GM12892 (cell line): Measurements from ENCODE around the gene HBB.

ENCODE experiments used
- DNase-seq: peaks from one replicate; pipeline ENCODE4 v3.0.0; 2011; ENCODE audit not compliant: insufficient read length
- FAIRE-seq: peaks from 2 replicates; lab custom pipeline; 2011; peaks lifted over from hg19 to GRCh38; lab: Jason Lieb, UNC
- POLR2A ChIP-seq: IDR thresholded peaks from 2 replicates; pipeline ENCODE4 v1.6.1; 2011; ENCODE audit warnings: low read depth, low read length, control low read depth
- POLR2AphosphoS5 ChIP-seq: IDR thresholded peaks from 2 replicates; pipeline ENCODE4 v1.6.1; 2011; ENCODE audit warnings: low read depth, low read length, control low read depth
- TAF1 ChIP-seq: IDR thresholded peaks from 2 replicates; pipeline ENCODE4 v1.6.1; 2011; ENCODE audit warnings: low read depth, mild to moderate bottlenecking, control low read depth, low read length, borderline replicate concordance

The HBB gene

DNA sequence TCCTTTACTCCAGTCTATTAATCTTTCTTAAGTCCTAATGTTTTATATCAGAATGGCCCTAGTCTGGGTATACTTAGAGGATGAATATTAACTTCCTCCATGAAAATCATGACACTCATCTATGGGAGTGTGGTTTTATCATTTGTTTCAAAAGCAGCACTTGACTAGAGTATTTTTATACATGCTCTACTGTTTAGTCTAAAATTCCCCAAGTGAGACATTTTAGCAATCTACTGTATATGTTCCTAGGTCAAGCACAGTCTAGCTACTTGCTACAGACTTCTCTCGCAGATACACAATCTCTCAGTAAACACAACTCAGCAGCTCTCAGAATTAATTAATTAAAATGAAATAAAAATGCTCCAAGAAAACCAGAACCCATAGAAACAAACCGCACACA is 2.9 kb upstream of the HBB start:
- TF ChIP-seq TAF1 (no peak), POLR2A (no peak), POLR2AphosphoS5 (no peak)
- FAIRE-seq (peak; percentile 48), DNase-seq (no peak)

DNA sequence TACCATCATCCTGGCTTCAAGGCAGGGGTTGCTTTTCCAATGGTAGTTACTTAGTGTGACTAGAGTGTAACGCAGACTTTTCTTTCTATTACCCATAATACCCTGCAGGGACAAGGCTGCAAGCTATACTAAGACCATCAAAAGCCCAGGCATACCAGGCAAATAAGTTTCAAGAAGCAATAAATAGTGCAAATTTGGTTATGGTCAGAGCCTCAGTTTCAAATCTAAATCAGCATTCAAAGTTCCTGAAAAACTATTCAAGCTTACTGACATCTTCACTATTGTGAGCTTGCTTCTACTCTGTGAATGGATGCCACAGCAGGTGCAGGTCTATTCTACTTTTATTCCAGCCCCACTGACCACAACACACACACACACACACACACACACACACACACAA is 2.5 kb upstream of the HBB start:
- FAIRE-seq (no peak), DNase-seq (no peak)
- TF ChIP-seq POLR2A (no peak), POLR2AphosphoS5 (no peak), TAF1 (no peak)

DNA sequence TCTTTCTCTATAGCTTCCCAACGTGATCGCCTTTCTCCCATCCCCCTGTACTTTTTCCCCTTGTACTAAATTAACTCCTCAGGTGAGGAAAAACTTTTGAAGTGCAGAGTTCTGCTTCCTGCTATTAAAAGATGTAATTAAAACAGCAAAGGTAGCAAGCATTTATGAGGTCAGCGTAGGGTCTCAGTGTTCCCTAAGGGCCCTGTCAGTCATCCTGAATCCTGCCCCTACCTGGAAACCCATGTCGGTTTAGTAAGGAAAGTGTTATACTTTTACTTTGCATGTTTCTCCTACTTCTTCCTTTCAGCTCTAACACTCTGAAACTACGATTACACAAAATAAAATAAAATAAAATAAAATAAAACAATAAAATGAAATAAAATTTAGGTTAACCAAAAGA is 1.3 kb upstream of the HBB start:
- DNase-seq (no peak), FAIRE-seq (no peak)
- TF ChIP-seq POLR2AphosphoS5 = no peak
- no peak for TF ChIP-seq POLR2A
- no peak for TF ChIP-seq TAF1

DNA sequence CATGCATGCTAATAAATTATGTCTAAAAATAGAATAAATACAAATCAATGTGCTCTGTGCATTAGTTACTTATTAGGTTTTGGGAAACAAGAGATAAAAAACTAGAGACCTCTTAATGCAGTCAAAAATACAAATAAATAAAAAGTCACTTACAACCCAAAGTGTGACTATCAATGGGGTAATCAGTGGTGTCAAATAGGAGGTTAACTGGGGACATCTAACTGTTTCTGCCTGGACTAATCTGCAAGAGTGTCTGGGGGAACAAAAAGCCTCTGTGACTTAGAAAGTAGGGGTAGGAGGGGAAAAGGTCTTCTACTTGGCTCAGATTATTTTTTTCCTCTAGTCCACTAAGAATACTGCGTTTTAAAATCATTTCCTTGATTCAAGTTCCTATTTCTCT is 810 bp upstream of the HBB start:
- TF ChIP-seq TAF1 = no peak
- TF ChIP-seq POLR2AphosphoS5 = no peak
- TF ChIP-seq POLR2A = no peak
- FAIRE-seq = no peak
- no peak for DNase-seq

DNA sequence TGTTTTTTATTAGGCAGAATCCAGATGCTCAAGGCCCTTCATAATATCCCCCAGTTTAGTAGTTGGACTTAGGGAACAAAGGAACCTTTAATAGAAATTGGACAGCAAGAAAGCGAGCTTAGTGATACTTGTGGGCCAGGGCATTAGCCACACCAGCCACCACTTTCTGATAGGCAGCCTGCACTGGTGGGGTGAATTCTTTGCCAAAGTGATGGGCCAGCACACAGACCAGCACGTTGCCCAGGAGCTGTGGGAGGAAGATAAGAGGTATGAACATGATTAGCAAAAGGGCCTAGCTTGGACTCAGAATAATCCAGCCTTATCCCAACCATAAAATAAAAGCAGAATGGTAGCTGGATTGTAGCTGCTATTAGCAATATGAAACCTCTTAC is 1.4 kb downstream of the HBB start:
- TF ChIP-seq POLR2A (no peak), TAF1 (no peak), POLR2AphosphoS5 (no peak)
- DNase-seq (no peak), FAIRE-seq (no peak)

DNA sequence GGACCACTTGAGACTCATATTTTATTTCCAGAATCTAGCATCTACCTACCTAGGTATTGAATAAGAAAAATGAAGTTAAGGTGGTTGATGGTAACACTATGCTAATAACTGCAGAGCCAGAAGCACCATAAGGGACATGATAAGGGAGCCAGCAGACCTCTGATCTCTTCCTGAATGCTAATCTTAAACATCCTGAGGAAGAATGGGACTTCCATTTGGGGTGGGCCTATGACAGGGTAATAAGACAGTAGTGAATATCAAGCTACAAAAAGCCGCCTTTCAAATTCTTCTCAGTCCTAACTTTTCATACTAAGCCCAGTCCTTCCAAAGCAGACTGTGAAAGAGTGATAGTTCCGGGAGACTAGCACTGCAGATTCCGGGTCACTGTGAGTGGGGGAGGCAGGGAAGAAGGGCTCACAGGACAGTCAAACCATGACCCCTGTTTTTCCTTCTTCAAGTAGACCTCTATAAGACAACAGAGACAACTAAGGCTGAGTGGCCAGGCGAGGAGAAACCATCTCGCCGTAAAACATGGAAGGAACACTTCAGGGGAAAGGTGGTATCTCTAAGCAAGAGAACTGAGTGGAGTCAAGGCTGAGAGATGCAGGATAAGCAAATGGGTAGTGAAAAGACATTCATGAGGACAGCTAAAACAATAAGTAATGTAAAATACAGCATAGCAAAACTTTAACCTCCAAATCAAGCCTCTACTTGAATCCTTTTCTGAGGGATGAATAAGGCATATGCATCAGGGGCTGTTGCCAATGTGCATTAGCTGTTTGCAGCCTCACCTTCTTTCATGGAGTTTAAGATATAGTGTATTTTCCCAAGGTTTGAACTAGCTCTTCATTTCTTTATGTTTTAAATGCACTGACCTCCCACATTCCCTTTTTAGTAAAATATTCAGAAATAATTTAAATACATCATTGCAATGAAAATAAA is 2.1 kb downstream of the HBB start:
- TF ChIP-seq TAF1 (no peak), POLR2AphosphoS5 (no peak), POLR2A (no peak)
- FAIRE-seq (no peak), DNase-seq (no peak)

DNA sequence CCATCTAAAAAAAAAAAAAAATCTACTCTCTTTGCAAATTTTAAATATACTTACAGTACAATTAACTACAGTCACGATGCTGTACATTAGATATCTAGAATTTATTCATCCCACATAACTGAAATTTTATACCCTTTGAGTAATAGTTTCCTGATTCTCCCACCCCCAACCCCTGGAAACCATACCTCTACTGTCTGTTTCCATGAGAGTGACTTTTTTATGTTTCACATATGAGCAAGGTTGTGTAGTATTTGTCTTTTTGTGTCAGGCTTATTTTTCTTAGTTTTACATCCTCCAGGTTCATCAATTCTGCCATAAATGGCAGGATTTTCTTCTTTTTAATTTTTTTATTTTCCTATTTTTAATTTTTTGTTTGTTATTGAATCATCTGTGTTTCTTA is 3.2 kb downstream of the HBB start:
- TF ChIP-seq POLR2AphosphoS5 (no peak), POLR2A (no peak), TAF1 (no peak)
- no peak for FAIRE-seq
- no peak for DNase-seq

DNA sequence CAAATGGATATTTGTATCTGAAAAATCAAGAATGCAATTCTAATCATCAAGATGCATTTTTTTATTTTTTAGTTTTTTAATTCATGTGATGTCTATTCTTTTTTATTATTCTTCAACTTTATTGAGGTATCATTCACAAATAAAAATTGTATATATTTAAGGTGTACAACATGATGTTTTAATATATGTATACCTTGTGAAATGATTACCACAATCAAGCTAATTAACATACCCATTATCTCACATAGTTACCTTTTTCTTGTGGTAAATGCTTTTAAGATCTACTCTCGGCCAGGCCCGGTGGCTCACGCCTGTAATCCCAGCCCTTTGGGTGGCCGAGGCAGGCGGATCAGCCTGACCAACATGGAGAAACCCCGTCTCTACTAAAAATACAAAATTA is 3.7 kb downstream of the HBB start:
- no peak for DNase-seq
- no peak for FAIRE-seq
- no peak for TF ChIP-seq POLR2AphosphoS5

DNA sequence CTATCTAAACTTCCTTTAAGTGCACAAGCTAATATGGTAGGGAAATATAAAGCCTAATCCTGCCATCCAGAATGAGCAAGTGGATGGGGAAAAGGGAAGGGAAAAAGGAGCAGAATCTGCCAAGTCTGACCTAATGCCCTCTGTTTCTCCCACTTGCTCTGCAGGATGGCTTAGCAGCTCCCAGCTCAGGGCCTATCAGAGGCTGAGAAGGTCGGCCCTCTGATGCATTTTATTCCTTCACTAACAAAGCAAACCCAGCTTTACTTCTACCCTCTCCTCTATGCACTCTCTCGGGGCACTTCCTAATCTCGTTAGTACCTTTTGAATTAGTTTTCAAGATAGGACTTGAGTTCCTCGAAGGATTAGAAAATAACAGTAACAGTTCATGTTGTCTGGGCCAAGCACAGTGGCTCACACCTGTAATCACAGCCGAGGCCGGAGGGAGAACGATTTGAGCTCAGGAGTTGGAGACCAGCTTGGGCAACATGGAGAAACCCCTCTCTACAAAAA is 16.4 kb downstream of the HBB start:
- no peak for FAIRE-seq

DNA sequence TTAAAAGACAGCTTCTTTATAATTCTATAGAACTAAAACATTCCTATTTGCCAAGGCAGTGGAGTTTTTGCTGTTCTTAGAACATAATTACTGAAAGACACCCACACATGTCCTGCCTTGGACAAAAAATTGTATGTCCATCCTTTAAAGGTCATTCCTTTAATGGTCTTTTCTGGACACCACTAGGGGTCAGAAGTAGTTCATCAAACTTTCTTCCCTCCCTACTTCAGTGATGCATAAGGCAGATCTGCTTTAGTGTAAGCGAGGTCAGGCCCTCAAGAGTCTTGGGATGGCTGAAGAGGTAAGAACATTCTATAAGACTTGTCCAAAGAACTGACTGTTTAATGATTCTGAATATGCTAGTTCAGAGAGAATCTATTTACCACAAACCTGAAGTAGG is 22.1 kb downstream of the HBB start:
- TF ChIP-seq TAF1 (no peak), POLR2AphosphoS5 (no peak), POLR2A (no peak)
- peak; percentile 89 for FAIRE-seq
- no peak for DNase-seq

More for the DNA sequence above, 16.4 kb downstream of the HBB start:
- no peak for TF ChIP-seq TAF1
- TF ChIP-seq POLR2A = no peak
- TF ChIP-seq POLR2AphosphoS5 = no peak
- no peak for DNase-seq

DNA sequence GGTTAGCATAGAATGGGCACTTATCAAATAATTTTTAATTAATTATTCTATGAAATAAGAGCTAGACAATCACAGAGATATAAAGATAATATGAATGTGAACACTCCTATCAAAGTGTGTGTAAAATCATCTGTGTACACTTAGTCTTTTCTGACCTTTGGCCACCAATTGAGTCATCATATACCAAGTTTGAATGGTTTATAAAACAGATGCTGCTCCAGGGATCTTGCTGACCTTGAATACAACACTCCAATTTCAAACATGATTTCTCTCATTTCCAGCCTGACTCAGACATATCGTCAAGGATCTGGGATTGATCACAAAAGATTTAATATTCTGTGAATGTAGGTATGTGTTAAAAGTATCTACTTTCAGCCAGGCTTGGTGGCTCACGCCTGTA is 23.5 kb downstream of the HBB start:
- FAIRE-seq (no peak), DNase-seq (no peak)
- no peak for TF ChIP-seq POLR2A
- no peak for TF ChIP-seq TAF1
- no peak for TF ChIP-seq POLR2AphosphoS5

DNA sequence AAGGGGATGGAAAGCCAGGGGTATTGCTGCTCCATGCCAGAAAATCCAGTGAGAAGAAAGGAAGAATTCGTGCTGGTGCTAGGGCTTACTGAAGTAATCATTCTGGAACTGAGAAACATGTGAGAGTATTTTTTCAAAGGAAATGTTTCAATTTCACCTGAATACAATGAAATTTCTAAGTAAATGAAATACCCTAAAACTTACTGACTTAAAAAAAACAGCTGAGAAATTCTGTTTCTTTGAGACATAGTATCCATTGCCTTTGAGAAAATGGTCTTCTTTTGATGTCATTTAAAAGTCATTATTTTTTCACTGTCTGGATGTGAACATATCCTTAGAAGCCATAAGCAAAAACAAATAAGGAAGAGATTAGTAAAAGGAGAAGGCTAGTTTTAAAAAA is 26.3 kb downstream of the HBB start, which contains the start of gene OR51V1:
TSS of gene OR51V1 (minus strand) at position 101 of the 400 bp plus-strand sequence. CDS start at position 101, 0 bp downstream.
- TF ChIP-seq POLR2A (no peak), TAF1 (no peak), POLR2AphosphoS5 (no peak)
- no peak for DNase-seq
- FAIRE-seq = no peak
